GM12875 (cell line): Measurements from ENCODE around the gene PM20D1.

Experiments
- H3K4me3 ChIP-seq: one replicate; pipeline ENCODE4 v1.5.1; 2011; ENCODE audit warnings: low read depth, low read length, control low read depth
- TF ChIP-seq, protein P1 (sequence below): IDR thresholded peaks from 2 replicates; pipeline ENCODE4 v1.5.1; 2011; ENCODE audit warnings: low read depth, mild to moderate bottlenecking, control low read depth, inconsistent platforms, low read length, moderate library complexity, borderline replicate concordance; ENCODE audit not compliant: insufficient read depth

PM20D1 gene

DNA sequence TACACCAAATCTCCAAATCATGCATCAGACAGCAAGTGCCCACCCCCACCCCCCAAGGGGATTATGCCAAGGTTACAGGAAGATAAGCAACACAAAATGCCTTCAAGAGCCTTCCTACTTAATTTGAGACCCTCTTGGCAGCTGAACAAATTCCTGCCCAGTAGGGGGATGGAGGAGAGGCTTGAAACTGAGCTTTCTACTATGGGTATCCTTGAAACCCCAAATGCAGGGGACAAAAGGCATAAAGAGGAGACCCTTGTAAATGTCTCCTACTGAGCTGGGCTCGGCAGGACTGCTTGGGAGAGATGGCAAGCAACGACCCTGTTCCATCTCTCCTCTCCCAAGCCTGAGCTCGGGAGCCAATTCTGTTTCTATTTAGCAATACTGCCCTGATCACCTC lies 40.5 kb downstream of the PM20D1 start:
- TF ChIP-seq, protein P1, sequence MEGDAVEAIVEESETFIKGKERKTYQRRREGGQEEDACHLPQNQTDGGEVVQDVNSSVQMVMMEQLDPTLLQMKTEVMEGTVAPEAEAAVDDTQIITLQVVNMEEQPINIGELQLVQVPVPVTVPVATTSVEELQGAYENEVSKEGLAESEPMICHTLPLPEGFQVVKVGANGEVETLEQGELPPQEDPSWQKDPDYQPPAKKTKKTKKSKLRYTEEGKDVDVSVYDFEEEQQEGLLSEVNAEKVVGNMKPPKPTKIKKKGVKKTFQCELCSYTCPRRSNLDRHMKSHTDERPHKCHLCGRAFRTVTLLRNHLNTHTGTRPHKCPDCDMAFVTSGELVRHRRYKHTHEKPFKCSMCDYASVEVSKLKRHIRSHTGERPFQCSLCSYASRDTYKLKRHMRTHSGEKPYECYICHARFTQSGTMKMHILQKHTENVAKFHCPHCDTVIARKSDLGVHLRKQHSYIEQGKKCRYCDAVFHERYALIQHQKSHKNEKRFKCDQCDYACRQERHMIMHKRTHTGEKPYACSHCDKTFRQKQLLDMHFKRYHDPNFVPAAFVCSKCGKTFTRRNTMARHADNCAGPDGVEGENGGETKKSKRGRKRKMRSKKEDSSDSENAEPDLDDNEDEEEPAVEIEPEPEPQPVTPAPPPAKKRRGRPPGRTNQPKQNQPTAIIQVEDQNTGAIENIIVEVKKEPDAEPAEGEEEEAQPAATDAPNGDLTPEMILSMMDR, result no peak
- H3K4me3 ChIP-seq, result no peak overlapping the region

DNA sequence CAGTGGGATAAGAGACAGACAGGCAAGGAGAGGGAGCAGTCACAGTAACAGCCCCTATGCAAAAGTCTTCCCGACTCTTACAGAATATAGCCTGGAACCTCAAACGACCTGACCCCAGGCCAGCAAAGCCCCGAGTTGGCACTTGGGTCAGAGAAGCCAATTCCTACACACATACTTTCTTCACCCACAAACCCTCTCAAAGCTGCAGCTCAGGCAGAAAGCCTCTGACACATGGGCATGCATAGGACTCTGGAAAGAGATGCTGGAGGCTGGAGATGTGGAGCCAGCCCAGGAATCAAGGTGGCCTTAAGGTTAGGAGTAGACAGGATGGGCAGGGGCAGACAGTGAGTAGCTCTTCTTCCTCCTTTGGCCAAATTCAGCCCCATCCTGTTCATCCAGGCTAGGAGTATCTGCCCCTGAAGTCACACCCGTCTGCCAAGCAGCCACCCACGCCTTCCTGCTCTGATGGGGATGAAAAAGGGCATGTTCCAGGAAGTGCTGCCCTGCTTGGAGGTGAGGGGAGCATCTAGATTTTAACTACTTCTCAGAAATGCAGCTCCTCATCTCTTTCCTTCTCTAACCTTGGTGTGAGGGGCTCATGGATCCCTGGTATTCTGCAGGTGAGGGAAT lies 44.7 kb downstream of the PM20D1 start:
- TF ChIP-seq, protein P1, result no peak
- no peak overlapping the region for H3K4me3 ChIP-seq

DNA sequence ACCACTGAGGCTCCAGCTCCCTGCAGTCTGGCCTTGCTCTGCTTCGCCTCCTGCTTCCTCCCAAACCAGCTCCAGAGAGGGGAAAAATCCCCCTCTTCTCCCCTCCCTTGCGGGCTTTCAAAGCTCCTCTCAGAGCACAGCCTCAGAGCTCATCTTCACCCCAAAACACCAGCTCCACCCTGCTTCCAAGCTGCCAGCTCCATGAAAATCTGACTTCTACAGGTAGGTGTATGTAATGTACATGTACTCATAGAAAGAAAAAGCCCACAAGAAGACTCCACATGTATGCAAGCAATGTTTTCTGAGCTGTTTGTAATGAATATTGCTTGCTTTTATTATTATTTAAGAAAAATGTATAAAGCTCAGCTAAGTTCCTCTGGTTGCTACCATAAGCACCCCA lies 45.3 kb downstream of the PM20D1 start:
- no peak overlapping the region for H3K4me3 ChIP-seq
- TF ChIP-seq, protein P1, result no peak

DNA sequence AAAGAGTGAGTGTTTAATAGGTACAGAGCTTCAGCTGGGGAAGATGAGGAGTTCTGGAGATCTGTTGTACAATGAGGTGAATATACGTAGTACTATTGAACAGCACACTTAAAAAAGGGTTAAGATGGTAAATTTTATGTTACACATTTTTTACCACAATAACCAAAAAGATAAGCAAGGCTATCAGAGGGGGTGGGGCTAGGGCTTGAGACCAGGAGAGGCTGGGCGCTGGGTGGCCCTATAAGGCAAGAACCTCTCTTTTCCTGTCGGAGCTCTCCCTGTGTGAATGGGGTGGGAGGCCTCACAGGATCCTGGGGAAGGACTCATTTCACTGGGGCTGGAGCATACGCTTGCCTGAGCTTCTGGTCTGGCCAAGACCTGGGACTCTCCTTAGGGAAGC lies 45.9 kb downstream of the PM20D1 start:
- TF ChIP-seq, protein P1, result no peak
- no peak overlapping the region for H3K4me3 ChIP-seq

DNA sequence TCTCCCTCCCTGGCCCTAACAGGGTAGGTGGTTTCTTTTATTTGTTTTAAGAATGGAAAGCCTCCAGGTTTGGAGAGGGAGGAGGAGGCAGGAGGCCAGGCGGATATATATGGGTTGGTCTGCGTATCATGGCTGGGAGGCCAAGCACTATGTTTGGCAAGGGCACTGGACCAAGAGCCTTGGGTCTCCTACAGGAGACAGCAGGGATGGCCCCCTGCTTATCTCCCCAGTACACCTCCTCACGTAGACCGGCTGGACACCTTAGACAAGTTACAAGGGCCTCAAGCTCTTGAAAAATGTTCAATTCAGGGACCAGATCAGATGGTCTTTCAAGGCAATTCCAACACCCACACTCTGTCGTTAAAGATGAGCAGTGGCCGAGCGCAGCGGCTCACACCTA lies 47.9 kb downstream of the PM20D1 start:
- TF ChIP-seq, protein P1, result no peak
- no peak overlapping the region for H3K4me3 ChIP-seq

DNA sequence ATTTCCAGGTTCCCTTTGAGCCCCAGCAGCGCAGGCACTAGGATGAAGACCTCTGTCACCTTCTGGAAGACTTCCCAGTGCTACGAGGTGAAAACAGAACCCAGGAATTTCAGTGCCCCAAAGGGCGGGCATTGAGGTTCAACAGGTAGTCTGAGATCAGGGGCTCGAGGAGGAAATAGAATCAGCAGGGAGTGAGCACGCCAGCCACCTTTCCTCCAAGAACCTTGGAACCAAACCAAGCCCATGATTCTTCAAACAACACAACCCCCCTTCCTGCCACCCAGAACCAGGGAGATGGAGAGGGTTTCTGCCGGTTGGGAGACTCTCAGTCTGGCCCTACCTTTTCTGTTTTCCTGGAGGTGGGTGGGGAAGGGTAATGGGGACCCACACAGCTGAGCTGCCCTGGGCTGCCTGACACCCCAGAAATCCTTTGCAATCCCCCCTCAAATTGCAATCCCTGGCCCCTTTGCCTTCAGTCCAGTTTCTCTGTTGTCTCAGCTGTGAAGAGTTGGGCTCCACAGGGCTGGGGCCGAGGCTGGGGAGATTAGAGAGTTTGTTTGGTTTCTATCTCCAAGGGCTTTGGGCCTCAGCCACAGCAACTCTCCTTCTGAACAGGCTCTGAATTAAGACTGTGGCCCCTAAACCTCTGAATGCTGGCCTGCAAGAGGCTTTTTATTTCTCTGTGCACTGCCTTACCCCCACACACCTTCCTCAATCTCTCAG lies 48.8 kb downstream of the PM20D1 start:
- H3K4me3 ChIP-seq, result no peak overlapping the region
- TF ChIP-seq, protein P1, result no peak

DNA sequence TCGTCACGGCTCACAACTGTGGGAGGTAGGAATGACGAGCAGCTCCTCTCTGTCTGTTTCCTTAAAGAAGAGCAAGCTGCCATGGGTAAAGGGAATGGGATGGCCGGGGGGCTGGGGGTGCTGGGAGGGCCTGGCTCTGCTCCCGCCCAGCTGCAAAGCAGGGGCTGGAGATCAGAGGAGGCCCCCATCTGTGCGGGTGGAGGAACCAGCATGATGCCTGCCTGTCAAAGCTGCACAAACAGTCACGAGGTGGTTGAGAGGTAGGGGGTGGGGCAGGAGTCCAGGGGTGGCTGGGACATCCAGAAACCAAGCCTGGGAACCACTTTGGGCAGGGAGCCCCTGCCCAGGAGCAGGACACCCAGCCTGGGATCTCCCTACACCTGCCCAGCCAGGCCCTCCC lies 49.5 kb downstream of the PM20D1 start:
- TF ChIP-seq, protein P1, result no peak
- H3K4me3 ChIP-seq, result no peak overlapping the region
